IPS DF 19.7 (cell line): Measurements from ENCODE around the gene COQ8A.
A peak's percentile ranks its signal among the peaks of the same experiment; 100 is the strongest.

Experiments
- DNase-seq: peaks from one replicate; pipeline ENCODE4 v3.0.0-alpha.2; 2013; ENCODE audit warnings: low read depth, low spot score

The COQ8A gene

GRCh38 chr1:227009937-227010336 is 69.8 kb downstream of the COQ8A start:
- no peak for DNase-seq

DNA sequence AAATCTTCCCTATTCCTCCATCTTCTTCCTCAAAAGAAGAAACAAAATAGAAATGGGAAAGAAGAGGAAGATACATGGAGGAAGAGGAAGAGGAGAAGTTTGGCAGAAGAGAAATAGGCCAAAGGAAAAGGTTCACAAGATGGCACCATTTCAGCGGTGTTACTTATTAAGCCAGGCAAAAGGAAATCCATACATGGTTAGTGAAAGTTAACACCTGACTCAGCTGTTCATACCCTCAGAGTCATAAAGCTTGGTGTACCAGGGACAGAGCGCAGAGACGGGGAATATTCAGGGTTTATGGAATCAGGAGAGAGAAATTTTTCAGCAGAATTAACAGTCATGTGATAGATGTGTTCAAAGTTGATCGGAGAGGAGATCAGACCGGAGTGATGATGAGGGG is 70.6 kb downstream of the COQ8A start:
- no peak for DNase-seq

- no peak for DNase-seq
Observed at GRCh38 chr1:227016990-227017389, 76.9 kb downstream of the COQ8A start.

GRCh38 chr1:227032396-227032795 is 92.3 kb downstream of the COQ8A start:
- DNase-seq: peak; percentile 33

- DNase-seq: no peak
Observed at GRCh38 chr1:227033880-227034279, 93.8 kb downstream of the COQ8A start.

GRCh38 chr1:227035316-227035715 is 95.2 kb downstream of the COQ8A start:
- DNase-seq: no peak

GRCh38 chr1:227037121-227037520 is 97.0 kb downstream of the COQ8A start:
- no peak for DNase-seq
